K562 (cell line): ENCODE data around the gene C16orf96. TPM values are rescaled to one million over a fixed set of nuclear protein-coding genes. Genes with fewer than 3 reads are reported as not detected.

Source experiments
- ATAC-seq: fragments of 200-7000 bp; cut with Tn5 transposase; 3 replicates; pipeline ENCODE4 v1.9.1; 2020; ENCODE audit warnings: moderate library complexity
- BruUV-seq: library from RNA; stranded (reverse); fragments of 400-500 nt; replicated peaks from 2 replicates; lab custom pipeline; 2021; lab: Mats Ljungman, UMichigan
- CTCF ChIA-PET: fragments of 300-600 bp; formaldehyde crosslinking; extraction: SDS; loops from one replicate; lab custom pipeline; 2021; ENCODE audit warnings: low intra/inter-chr PET ratio; lab: Yijun Ruan, JAX
- POLR2A ChIA-PET: fragments of 300-600, 350-650 bp; sonication (Branson Sonifier 250); formaldehyde crosslinking; extraction: SDS; loops from one replicate; lab custom pipeline; 2021; ENCODE audit warnings: antibody characterized with exemption, inconsistent platforms; lab: Yijun Ruan, JAX
- DNase-seq, 4 experiments: peaks; one replicate each; pipeline versions ENCODE4 v3.0.0 to v3.0.0-alpha.2; 2011 to 2018; ENCODE audit warnings: low spot score in 3 of 4, mixed read lengths in 3 of 4; ENCODE audit errors: extremely low read depth in 1 of 4
- FAIRE-seq: peaks from 2 replicates; lab custom pipeline; 2011; peaks lifted over from hg19 to GRCh38; lab: Jason Lieb, UNC
- H2AFZ ChIP-seq: 2 replicates; pipeline ENCODE4 v1.6.0; 2011; ENCODE audit warnings: low read depth, low read length, control low read depth, inconsistent platforms
- H3K27ac ChIP-seq: fragments of 200-600 bp; 3 replicates; pipeline ENCODE4 v1.8.0; 2011; ENCODE audit warnings: low read depth, mild to moderate bottlenecking, control low read depth, inconsistent platforms, low read length, moderate library complexity, mixed read lengths; ENCODE audit errors: extremely low read depth
- H3K27me3 ChIP-seq, 2 experiments: fragments of 300-600 bp in 1 of 2; 2 replicates in 1 of 2; 3 replicates in 1 of 2; pipeline versions ENCODE4 v1.6.0 to v1.8.0; 2011; ENCODE audit warnings: inconsistent platforms in 2 of 2, low read length in 2 of 2, mild to moderate bottlenecking in 1 of 2, mixed read lengths in 1 of 2, moderate library complexity in 1 of 2; ENCODE audit not compliant: control insufficient read depth in 2 of 2, insufficient read depth in 2 of 2
- H3K36me3 ChIP-seq: fragments of 300-600 bp; 3 replicates; pipeline ENCODE4 v1.8.0; 2011; ENCODE audit warnings: mild to moderate bottlenecking, low read length, inconsistent platforms; ENCODE audit not compliant: control insufficient read depth, insufficient read depth
- H3K4me1 ChIP-seq, 2 experiments: fragments of 200-600 bp in 1 of 2; replicated peaks in 1 of 2; 2 replicates in 1 of 2; 3 replicates in 1 of 2; pipeline versions ENCODE4 v1.5.1 to v1.8.0; 2011; ENCODE audit warnings: inconsistent platforms in 2 of 2, low read length in 2 of 2, mild to moderate bottlenecking in 1 of 2, mixed read lengths in 1 of 2, moderate library complexity in 1 of 2; ENCODE audit not compliant: control insufficient read depth in 2 of 2, insufficient read depth in 2 of 2
- H3K4me2 ChIP-seq: 2 replicates; pipeline ENCODE4 v1.6.1; 2011; ENCODE audit warnings: low read length, control low read depth, inconsistent platforms, mixed read lengths; ENCODE audit not compliant: insufficient read depth
- H3K4me3 ChIP-seq: fragments of 200-600 bp; sonication (generic), shearing (Covaris generic); 2 replicates; pipeline ENCODE4 v1.5.1; 2016; ENCODE audit warnings: control low read depth, inconsistent platforms
- H3K79me2 ChIP-seq: fragments of 200-600 bp; 3 replicates; pipeline ENCODE4 v1.8.0; 2011; ENCODE audit warnings: low read length, inconsistent platforms; ENCODE audit not compliant: control insufficient read depth, insufficient read depth
- H3K9ac ChIP-seq, 2 experiments: 2 replicates each; pipeline versions ENCODE4 v1.6.0 to v1.6.1; 2011; ENCODE audit warnings: low read depth in 2 of 2, low read length in 2 of 2, control low read depth in 1 of 2, inconsistent platforms in 1 of 2, mild to moderate bottlenecking in 1 of 2, mixed read lengths in 1 of 2; ENCODE audit not compliant: insufficient read depth in 1 of 2
- H3K9me1 ChIP-seq: one replicate; pipeline ENCODE4 v1.6.0; 2011; ENCODE audit warnings: inconsistent platforms, mild to moderate bottlenecking, low read length, moderate library complexity; ENCODE audit not compliant: control insufficient read depth, insufficient read depth
- H3K9me3 ChIP-seq: replicated peaks from 2 replicates; pipeline ENCODE4 v1.5.1; 2011; ENCODE audit warnings: low read depth, low read length, inconsistent platforms; ENCODE audit not compliant: control insufficient read depth, insufficient read depth
- H4K20me1 ChIP-seq: replicated peaks from 2 replicates; pipeline ENCODE4 v1.6.1; 2011; ENCODE audit warnings: low read length, inconsistent platforms, mixed read lengths; ENCODE audit not compliant: control insufficient read depth, insufficient read depth
- ATF6 ChIP-seq: sonication (generic); formaldehyde crosslinking; IDR thresholded peaks from 2 replicates; pipeline ENCODE4 v1.4.0; 2020; ENCODE audit warnings: mild to moderate bottlenecking, missing genetic modification reagents
- BRD4 ChIP-seq: fragments of 200-600 bp; sonication (generic); IDR thresholded peaks from 2 replicates; pipeline ENCODE4 v1.6.1; 2017; ENCODE audit warnings: inconsistent platforms
- HDAC3 ChIP-seq: fragments of 450-650 bp; IDR thresholded peaks from 2 replicates; pipeline ENCODE4 v1.6.1; 2018; ENCODE audit warnings: borderline replicate concordance, mild to moderate bottlenecking, moderate library complexity; ENCODE audit not compliant: partially characterized antibody
- KAT7 ChIP-seq: sonication (generic); formaldehyde crosslinking; IDR thresholded peaks from 2 replicates; pipeline ENCODE4 v1.8.0; 2022; ENCODE audit warnings: missing genetic modification reagents, mild to moderate bottlenecking, borderline replicate concordance
- KLF1 ChIP-seq: fragments of 450-650 bp; IDR thresholded peaks from 2 replicates; pipeline ENCODE4 v1.6.1; 2016; ENCODE audit warnings: missing genetic modification characterization, missing compliant biosample characterization
- NR2C1 ChIP-seq, 2 experiments: fragments of 450-650 bp; IDR thresholded peaks; 2 replicates each; pipeline ENCODE4 v1.6.1; 2017; ENCODE audit warnings: mild to moderate bottlenecking in 2 of 2, antibody characterized with exemption in 1 of 2, inconsistent platforms in 1 of 2, missing compliant biosample characterization in 1 of 2, missing genetic modification characterization in 1 of 2
- PRPF4 ChIP-seq: fragments of 200-400 bp; formaldehyde crosslinking; IDR thresholded peaks from one replicate; pipeline ENCODE4 v1.6.1; 2017; ENCODE audit warnings: low read length, low read depth, mild to moderate bottlenecking; ENCODE audit not compliant: insufficient read depth, poor library complexity, severe bottlenecking
- PYGO2 ChIP-seq: fragments of 450-650 bp; IDR thresholded peaks from 2 replicates; pipeline ENCODE4 v1.6.1; 2016; ENCODE audit warnings: mild to moderate bottlenecking, missing genetic modification characterization, moderate library complexity, missing compliant biosample characterization
- RFX5 ChIP-seq: IDR thresholded peaks from 2 replicates; pipeline ENCODE4 v1.6.1; 2011; ENCODE audit warnings: low read depth, mild to moderate bottlenecking, improper control_type of control experiment, low read length
- SP1 ChIP-seq: sonication (generic); formaldehyde crosslinking; IDR thresholded peaks from 2 replicates; pipeline ENCODE4 v1.8.1; 2022; ENCODE audit warnings: mild to moderate bottlenecking, missing genetic modification reagents
- SPI1 ChIP-seq: IDR thresholded peaks from 2 replicates; pipeline ENCODE4 v1.6.1; 2011; ENCODE audit warnings: low read depth, low read length, control low read depth, borderline replicate concordance
- VEZF1 ChIP-seq: fragments of 200-800 bp; sonication (Bioruptor generic); IDR thresholded peaks from 2 replicates; pipeline ENCODE4 v1.6.1; 2017; ENCODE audit warnings: missing genetic modification characterization, missing compliant biosample characterization
- ZC3H11A ChIP-seq: IDR thresholded peaks from 2 replicates; pipeline ENCODE4 v1.6.1; 2012; ENCODE audit warnings: low read depth, low read length, improper control_type of control experiment
- ZFP30 ChIP-seq: fragments of 250-450 bp; sonication (Bioruptor Pico); IDR thresholded peaks from 2 replicates; pipeline ENCODE4 v1.8.0; 2022; ENCODE audit warnings: moderate library complexity, mild to moderate bottlenecking, inconsistent platforms, borderline replicate concordance
- ZNF174 ChIP-seq: fragments of 250-450 bp; sonication (Bioruptor Pico); IDR thresholded peaks from 2 replicates; pipeline ENCODE4 v1.4.0; 2020; ENCODE audit warnings: mild to moderate bottlenecking
- ZNF696 ChIP-seq: fragments of 250-450 bp; sonication (Bioruptor Pico); conservative IDR thresholded peaks from 2 replicates; pipeline ENCODE4 v1.4.0; 2020; ENCODE audit warnings: mild to moderate bottlenecking, moderate library complexity
- ZNF707 ChIP-seq: fragments of 250-450 bp; sonication (Bioruptor Pico); conservative IDR thresholded peaks from 2 replicates; pipeline ENCODE4 v1.8.0; 2022; ENCODE audit warnings: inconsistent platforms, mild to moderate bottlenecking, moderate library complexity
- ZZZ3 ChIP-seq: fragments of 450-650 bp; IDR thresholded peaks from 2 replicates; pipeline ENCODE4 v1.6.1; 2016; ENCODE audit warnings: antibody characterized with exemption, mild to moderate bottlenecking, moderate library complexity
- WGBS: fragments of 100-300 bp; shearing (Covaris generic); methylation state at CpG from one replicate; pipeline ENCODE4 v1.1.6; 2016; ENCODE audit warnings: low coverage, mixed read lengths; ENCODE audit not compliant: insufficient coverage; ENCODE audit errors: missing lambda C conversion rate; 5-methylcytosine and 5-hydroxymethylcytosine counted together
- in situ Hi-C: fragments of 300-500 bp; cut with MboI; formaldehyde crosslinking; loops from 4 replicates; pipeline ENCODE4 v1.15.0; 2018; ENCODE audit warnings: inconsistent platforms, mixed read lengths
- intact Hi-C: fragments of 100-400 bp; cut with micrococcal nuclease; formaldehyde crosslinking; loops from 2 replicates; pipeline ENCODE4 v1.14.2; 2022
- polyA plus RNA-seq, 8 experiments: library from polyadenylated mRNA; depleted of rRNA in 4 of 8; stranded (reverse) in 5 of 8; unstranded in 3 of 8; fragments of >200 nt; fragmentation: Nextera tagmentation in 2 of 8; fragmentation: Illumina TruSeq in 1 of 8; extraction: Ambion mirVana in 2 of 8; extraction: Trizol in 1 of 8; gene quantifications; 2 replicates each; pipeline versions ENCODE4 v1.2.1 to v1.2.3, GENCODE V29; 2011 to 2014; ENCODE audit warnings: inconsistent platforms in 1 of 8, missing spikeins in 1 of 8
- total RNA-seq, 7 experiments: library from RNA; depleted of rRNA in 6 of 7; stranded (reverse); fragments of >200 nt in 6 of 7; fragmentation: Illumina TruSeq in 2 of 7; extraction: Trizol in 2 of 7; gene quantifications; 2 replicates each; pipeline versions ENCODE4 v1.2.1 to v1.2.3, GENCODE V29; 2011 to 2021; ENCODE audit warnings: low replicate concordance in 1 of 7

Gene C16orf96
- total and polyA plus RNA-seq, 9 of the 15 experiments (the other 6 are each of a cell fraction or from before 2014, with no cell fraction given): not detected

GRCh38 chr16:4625560-4626159, 69.5 kb downstream of the C16orf96 start:
- ChIA-PET POLR2A (interaction anchor here (0.6 to 4.6 kb wide), 6 partner anchors 8 to 24 kb away, joined by 3 to 22 read pairs (median 4); partner anchors contain the start of gene UBALD1), CTCF (no interaction called here)
- Histone ChIP-seq H3K36me3 (peaks cover 11% of the 10 kb centered on the region; the same call in 2 of the 3 replicates), H3K9me1 (peaks cover 4% of the 10 kb centered on the region), H3K4me2 (peak overlapping the region; percentile 81), H3K27ac (peak overlapping the region; percentile 92), H4K20me1 (peaks cover 5% of the 10 kb centered on the region; the same call in 1 of the 2 replicates), H3K9me3 (no peaks in the 10 kb centered on the region), H3K27me3 (no peaks in the 10 kb centered on the region), H3K4me1 (peaks cover 16 to 19% of the 10 kb centered on the region in 2 experiments; a peak in 4 of 5 replicates), H3K79me2 (peaks cover 36% of the 10 kb centered on the region), H3K9ac (peak overlapping the region; percentile 89 to 90), H3K4me3 (peak overlapping the region; percentile 91), H2AFZ (no peak overlapping the region)
- intact Hi-C loops (no loop called here), in situ Hi-C loops (no loop called here)
- BruUV-seq: no TSS peak
- DNase-seq (no peak), FAIRE-seq (peak; percentile 58), ATAC-seq (peak; percentile 6; the same call in 2 of the 3 replicates)
- WGBS: 11% methylated on average over 11 of the region's 11 CpGs
- no peak for TF ChIP-seq ZNF707 (CRISPR knock-in tag)
- no peak for TF ChIP-seq ATF6 (CRISPR knock-in tag)
- TF ChIP-seq BRD4: no peak
- no peak for TF ChIP-seq ZNF696 (CRISPR knock-in tag)
- TF ChIP-seq RFX5: no peak
- 0 out of 2 replicates have a peak, but pooled peaks have one; percentile 12 for TF ChIP-seq KAT7
- TF ChIP-seq PYGO2 (tag): no peak
- TF ChIP-seq KLF1 (tag): no peak
- TF ChIP-seq HDAC3: no peak
- TF ChIP-seq ZFP30 (CRISPR knock-in tag): no peak
- no peak for TF ChIP-seq ZNF174 (CRISPR knock-in tag)
- TF ChIP-seq ZZZ3: no peak
- TF ChIP-seq NR2C1 (IDR thresholded peaks at IDR 0.05): no peak
- TF ChIP-seq NR2C1 (tag; IDR thresholded peaks at IDR 0.05): no peak
- TF ChIP-seq ZC3H11A: no peak
- no peak for TF ChIP-seq PRPF4
- 0 out of 2 replicates have a peak, but pooled peaks have one; percentile 6 for TF ChIP-seq SP1
- no peak for TF ChIP-seq VEZF1 (CRISPR knock-in tag)
- peak; percentile 81 for TF ChIP-seq SPI1
